Panc1 (cell line): ENCODE data around the gene RASA3. TPM values are rescaled to one million over a fixed set of nuclear protein-coding genes. Genes with fewer than 3 reads are reported as not detected.

Experiments
- ATAC-seq: fragments of 200-7000 bp; cut with Tn5 transposase; 2 replicates; pipeline ENCODE4 v1.9.1; 2020; ENCODE audit warnings: mild to moderate bottlenecking, moderate library complexity
- BruUV-seq: library from RNA; stranded (reverse); fragments of 400-500 nt; replicated peaks from 2 replicates; lab custom pipeline; 2021; lab: Mats Ljungman, UMichigan
- CTCF ChIA-PET: fragments of 300-600 bp; sonication (Branson Sonifier 250); formaldehyde crosslinking; loops from one replicate; lab custom pipeline; 2022; ENCODE audit warnings: antibody characterized with exemption; lab: Charles Lee
- POLR2A ChIA-PET: fragments of 300-600 bp; sonication (Branson Sonifier 250); formaldehyde crosslinking; loops from one replicate; lab custom pipeline; 2022; ENCODE audit warnings: antibody characterized with exemption; lab: Charles Lee
- DNase-seq: peaks from one replicate; pipeline ENCODE4 v3.0.0-alpha.2; 2010; ENCODE audit warnings: low read depth, low spot score
- H3K27ac ChIP-seq: 2 replicates; pipeline ENCODE4 v1.5.1; 2011; ENCODE audit warnings: mild to moderate bottlenecking, low read length, inconsistent platforms
- H3K27me3 ChIP-seq: fragments of 200-500 bp; sonication (Bioruptor generic); 2 replicates; pipeline ENCODE4 v1.6.0; 2014; ENCODE audit warnings: low read length, inconsistent platforms; ENCODE audit not compliant: control insufficient read depth, insufficient read depth
- H3K36me3 ChIP-seq: fragments of 200-500 bp; sonication (Bioruptor generic); 2 replicates; pipeline ENCODE4 v1.5.1; 2014; ENCODE audit warnings: inconsistent platforms, mild to moderate bottlenecking, low read length, moderate library complexity; ENCODE audit not compliant: control insufficient read depth, insufficient read depth
- H3K4me1 ChIP-seq: 2 replicates; pipeline ENCODE4 v1.5.1; 2011; ENCODE audit warnings: inconsistent platforms, mild to moderate bottlenecking, low read length, moderate library complexity; ENCODE audit not compliant: control insufficient read depth, insufficient read depth
- H3K4me3 ChIP-seq, 2 experiments: 2 replicates each; pipeline ENCODE4 v1.5.1; 2011 to 2012; ENCODE audit warnings: low read depth in 2 of 2, low read length in 2 of 2, mild to moderate bottlenecking in 2 of 2, inconsistent platforms in 1 of 2, moderate library complexity in 1 of 2
- H3K9me3 ChIP-seq: fragments of 200-500 bp; sonication (Bioruptor generic); 2 replicates; pipeline ENCODE4 v1.5.1; 2014; ENCODE audit warnings: low read depth, mild to moderate bottlenecking, inconsistent platforms, low read length, moderate library complexity; ENCODE audit not compliant: control insufficient read depth, insufficient read depth
- POLR2AphosphoS5 ChIP-seq: IDR thresholded peaks from 2 replicates; pipeline ENCODE4 v1.6.1; 2012; ENCODE audit warnings: mild to moderate bottlenecking, low read depth, low read length, moderate library complexity
- SIN3A ChIP-seq: IDR thresholded peaks from 2 replicates; pipeline ENCODE4 v1.6.1; 2012; ENCODE audit warnings: low read depth, mild to moderate bottlenecking, low read length, moderate library complexity, borderline replicate concordance; ENCODE audit not compliant: insufficient read depth
- TCF7L2 ChIP-seq: IDR thresholded peaks from 2 replicates; pipeline ENCODE4 v1.6.1; 2011; ENCODE audit warnings: mild to moderate bottlenecking, low read depth, low read length, inconsistent platforms
- in situ Hi-C: cut with HindIII; loops from 2 replicates; pipeline ENCODE4 v1.10.0; 2016; ENCODE audit warnings: low sequenced_read_pairs, low pct_unique_long_range_greater_than_20kb
- intact Hi-C: fragments of 100-400 bp; cut with micrococcal nuclease; formaldehyde crosslinking; loops from one replicate; pipeline ENCODE4 v1.10.0; 2022; ENCODE audit not compliant: unreplicated experiment
- total RNA-seq: library from RNA; stranded (reverse); gene quantifications from one replicate; pipeline ENCODE4 v1.2.1, GENCODE V29; 2021; ENCODE audit not compliant: unreplicated experiment
- TF ChIP-seq, protein P1 (sequence below): fragments of 450-650 bp; IDR thresholded peaks from 2 replicates; pipeline ENCODE4 v1.5.1; 2017; ENCODE audit warnings: mild to moderate bottlenecking
- TF ChIP-seq, protein P2 (sequence below), 2 experiments: IDR thresholded peaks; 2 replicates each; pipeline ENCODE4 v1.6.1; 2011 to 2012; ENCODE audit warnings: low read depth in 2 of 2, control low read depth in 1 of 2, low read length in 1 of 2, mild to moderate bottlenecking in 1 of 2, moderate library complexity in 1 of 2; ENCODE audit not compliant: insufficient read depth in 1 of 2

RASA3 gene
- total RNA-seq, 1 experiment from 2014 or later = 33.7 TPM

DNA sequence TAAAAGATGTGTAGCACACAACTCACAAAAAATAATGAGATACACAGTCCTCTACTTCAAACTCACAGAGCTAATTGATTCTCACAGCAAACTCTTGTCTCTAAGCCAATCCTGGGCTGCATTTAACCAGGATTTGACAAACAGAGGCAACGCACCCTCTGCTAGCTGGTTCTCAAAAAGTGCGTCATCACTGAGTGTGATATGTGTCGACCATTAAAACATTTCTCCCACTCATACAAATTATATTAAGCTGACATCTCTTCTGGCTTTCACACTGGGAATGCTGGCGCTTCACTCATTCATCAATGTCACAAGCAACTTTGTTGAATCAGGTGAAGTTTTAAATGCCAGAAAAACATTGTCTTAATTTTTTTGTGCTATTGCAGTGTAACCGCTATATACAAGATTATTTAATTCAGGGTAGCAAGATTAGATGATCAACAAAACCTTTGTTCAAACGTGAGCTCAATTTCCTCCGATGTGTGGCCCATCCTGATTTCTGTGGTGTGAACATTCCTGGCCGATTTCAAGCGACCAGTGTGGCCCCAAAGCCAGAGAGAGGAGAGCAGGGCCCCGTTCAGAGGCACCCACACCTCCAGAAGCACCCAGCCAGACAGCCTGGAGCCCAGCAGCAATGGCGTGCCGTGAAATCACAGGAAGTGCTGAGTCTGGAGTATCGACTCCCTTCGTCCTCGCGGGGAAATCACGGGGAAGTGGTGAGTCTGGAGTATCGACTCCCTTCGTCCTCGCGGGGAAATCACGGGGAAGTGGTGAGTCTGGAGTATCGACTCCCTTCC lies 49.4 kb downstream of the RASA3 start:
- intact Hi-C loops = no loop called here

DNA sequence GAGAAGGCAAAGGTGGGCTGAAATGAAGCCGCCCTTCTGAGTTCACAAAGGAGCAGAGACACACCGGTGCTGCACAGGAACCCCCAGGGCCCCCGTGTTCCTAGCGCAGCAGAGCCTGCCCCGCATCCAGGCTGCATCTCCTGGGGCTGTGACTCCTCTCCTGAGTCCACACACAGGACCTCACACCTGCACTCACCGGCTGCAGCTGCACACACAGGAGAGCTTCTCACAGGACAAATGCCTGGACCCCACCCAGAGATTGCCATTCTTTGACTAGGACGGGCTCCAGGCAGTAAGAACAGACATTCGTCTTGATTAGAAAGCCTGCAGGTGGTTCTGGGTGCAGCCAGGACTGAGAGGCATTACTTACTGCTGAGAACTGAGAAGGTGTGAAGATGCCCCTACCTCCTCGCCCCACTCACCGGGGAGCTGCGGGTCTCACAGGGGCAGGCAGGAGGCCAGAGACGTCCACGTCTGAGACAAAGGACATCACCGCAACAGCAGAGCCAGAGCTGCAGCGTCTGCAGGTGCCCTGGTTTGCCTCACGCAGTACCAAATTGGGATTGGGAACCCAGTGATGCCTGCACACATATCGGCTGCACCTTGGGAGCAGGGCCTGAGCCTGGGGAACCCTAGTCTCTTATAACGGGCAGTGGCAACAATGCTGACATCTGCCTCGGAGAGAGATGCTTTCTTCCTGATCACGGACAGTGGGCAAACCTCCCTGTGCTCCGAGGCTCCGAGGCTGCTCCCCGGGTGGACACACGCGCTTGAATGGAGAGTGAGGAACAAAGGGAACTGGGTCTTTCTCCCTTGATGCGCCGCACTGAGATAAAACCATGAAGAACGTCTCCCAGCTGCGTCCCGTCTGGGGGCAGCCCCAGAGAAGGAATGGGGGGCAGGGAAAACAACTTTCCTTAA lies 50.4 kb downstream of the RASA3 start:
- no peaks in the 10 kb centered on the region for H3K9me3 ChIP-seq
- H3K27me3 ChIP-seq = no peaks in the 10 kb centered on the region
- DNase-seq = no peak
- BruUV-seq = no TSS peak
- TF ChIP-seq SIN3A (no peak), POLR2AphosphoS5 (no peak), TCF7L2 (no peak)
- TF ChIP-seq, protein P1, sequence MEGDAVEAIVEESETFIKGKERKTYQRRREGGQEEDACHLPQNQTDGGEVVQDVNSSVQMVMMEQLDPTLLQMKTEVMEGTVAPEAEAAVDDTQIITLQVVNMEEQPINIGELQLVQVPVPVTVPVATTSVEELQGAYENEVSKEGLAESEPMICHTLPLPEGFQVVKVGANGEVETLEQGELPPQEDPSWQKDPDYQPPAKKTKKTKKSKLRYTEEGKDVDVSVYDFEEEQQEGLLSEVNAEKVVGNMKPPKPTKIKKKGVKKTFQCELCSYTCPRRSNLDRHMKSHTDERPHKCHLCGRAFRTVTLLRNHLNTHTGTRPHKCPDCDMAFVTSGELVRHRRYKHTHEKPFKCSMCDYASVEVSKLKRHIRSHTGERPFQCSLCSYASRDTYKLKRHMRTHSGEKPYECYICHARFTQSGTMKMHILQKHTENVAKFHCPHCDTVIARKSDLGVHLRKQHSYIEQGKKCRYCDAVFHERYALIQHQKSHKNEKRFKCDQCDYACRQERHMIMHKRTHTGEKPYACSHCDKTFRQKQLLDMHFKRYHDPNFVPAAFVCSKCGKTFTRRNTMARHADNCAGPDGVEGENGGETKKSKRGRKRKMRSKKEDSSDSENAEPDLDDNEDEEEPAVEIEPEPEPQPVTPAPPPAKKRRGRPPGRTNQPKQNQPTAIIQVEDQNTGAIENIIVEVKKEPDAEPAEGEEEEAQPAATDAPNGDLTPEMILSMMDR = no peak
- TF ChIP-seq, protein P2, sequence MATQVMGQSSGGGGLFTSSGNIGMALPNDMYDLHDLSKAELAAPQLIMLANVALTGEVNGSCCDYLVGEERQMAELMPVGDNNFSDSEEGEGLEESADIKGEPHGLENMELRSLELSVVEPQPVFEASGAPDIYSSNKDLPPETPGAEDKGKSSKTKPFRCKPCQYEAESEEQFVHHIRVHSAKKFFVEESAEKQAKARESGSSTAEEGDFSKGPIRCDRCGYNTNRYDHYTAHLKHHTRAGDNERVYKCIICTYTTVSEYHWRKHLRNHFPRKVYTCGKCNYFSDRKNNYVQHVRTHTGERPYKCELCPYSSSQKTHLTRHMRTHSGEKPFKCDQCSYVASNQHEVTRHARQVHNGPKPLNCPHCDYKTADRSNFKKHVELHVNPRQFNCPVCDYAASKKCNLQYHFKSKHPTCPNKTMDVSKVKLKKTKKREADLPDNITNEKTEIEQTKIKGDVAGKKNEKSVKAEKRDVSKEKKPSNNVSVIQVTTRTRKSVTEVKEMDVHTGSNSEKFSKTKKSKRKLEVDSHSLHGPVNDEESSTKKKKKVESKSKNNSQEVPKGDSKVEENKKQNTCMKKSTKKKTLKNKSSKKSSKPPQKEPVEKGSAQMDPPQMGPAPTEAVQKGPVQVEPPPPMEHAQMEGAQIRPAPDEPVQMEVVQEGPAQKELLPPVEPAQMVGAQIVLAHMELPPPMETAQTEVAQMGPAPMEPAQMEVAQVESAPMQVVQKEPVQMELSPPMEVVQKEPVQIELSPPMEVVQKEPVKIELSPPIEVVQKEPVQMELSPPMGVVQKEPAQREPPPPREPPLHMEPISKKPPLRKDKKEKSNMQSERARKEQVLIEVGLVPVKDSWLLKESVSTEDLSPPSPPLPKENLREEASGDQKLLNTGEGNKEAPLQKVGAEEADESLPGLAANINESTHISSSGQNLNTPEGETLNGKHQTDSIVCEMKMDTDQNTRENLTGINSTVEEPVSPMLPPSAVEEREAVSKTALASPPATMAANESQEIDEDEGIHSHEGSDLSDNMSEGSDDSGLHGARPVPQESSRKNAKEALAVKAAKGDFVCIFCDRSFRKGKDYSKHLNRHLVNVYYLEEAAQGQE (IDR thresholded peaks at IDR 0.05; ENCODE audit: insufficient read depth in 1 of 2, low read depth in 2 of 2, low read length in 1 of 2) = no peak
- H3K27ac ChIP-seq = no peak overlapping the region
- intact Hi-C loops (no loop called here), in situ Hi-C loops (no loop called here)
- ATAC-seq = no peak; the same call in 1 of the 2 replicates
- no peaks in the 10 kb centered on the region for H3K4me1 ChIP-seq
- H3K36me3 ChIP-seq = no peaks in the 10 kb centered on the region
- ChIA-PET CTCF (no interaction called here), POLR2A (no interaction called here)
- H3K4me3 ChIP-seq = no peak overlapping the region

More for the DNA sequence above, 49.4 kb downstream of the RASA3 start:
- POLR2A ChIA-PET = no interaction called here
- Histone ChIP-seq H3K27ac (no peak overlapping the region), H3K4me1 (no peaks in the 10 kb centered on the region), H3K9me3 (no peaks in the 10 kb centered on the region), H3K4me3 (no peak overlapping the region), H3K36me3 (no peaks in the 10 kb centered on the region), H3K27me3 (no peaks in the 10 kb centered on the region)
- no TSS peak for BruUV-seq
- CTCF ChIA-PET = no interaction called here
- in situ Hi-C loops = no loop called here
- TF ChIP-seq, protein P2 (IDR thresholded peaks at IDR 0.05; ENCODE audit: insufficient read depth in 1 of 2, low read depth in 2 of 2, low read length in 1 of 2) = no peak
- TF ChIP-seq POLR2AphosphoS5 (no peak), TCF7L2 (no peak), SIN3A (no peak)
- ATAC-seq (no peak), DNase-seq (no peak)
